Peyer's patch (tissue), 4 donors: Measurements from ENCODE around the gene DOCK3. TPM values are rescaled to one million over a fixed set of nuclear protein-coding genes. Genes with fewer than 3 reads are reported as not detected.
A peak's percentile ranks its signal among the peaks of the same experiment; 100 is the strongest.

Experiments
- DNase-seq, 3 donors: peaks; one replicate each; pipeline ENCODE4 v3.0.0-alpha.2; 2017 to 2019
- H3K27ac ChIP-seq, 4 donors: fragments of 200-600 bp; sonication (generic); one replicate each; pipeline ENCODE4 v1.5.1; 2016 to 2019
- H3K27me3 ChIP-seq, 2 donors: fragments of 200-600 bp; sonication (generic); one replicate each; pipeline ENCODE4 v1.5.1; 2019
- H3K36me3 ChIP-seq, 3 donors: fragments of 200-600 bp; sonication (generic); one replicate each; pipeline ENCODE4 v1.5.1; 2016 to 2019
- H3K4me1 ChIP-seq, 4 donors: fragments of 200-600 bp; sonication (generic); one replicate each; pipeline ENCODE4 v1.5.1; 2016 to 2019
- H3K4me3 ChIP-seq, 4 donors: fragments of 200-600 bp; sonication (generic); 1 replicate in 3 of 4; 2 replicates in 1 of 4; pipeline ENCODE4 v1.5.1; 2016 to 2019; ENCODE audit warnings: mild to moderate bottlenecking in 1 of 4
- H3K9me3 ChIP-seq, 4 donors: fragments of 200-600 bp; sonication (generic); one replicate each; pipeline ENCODE4 v1.5.1; 2016 to 2019; ENCODE audit warnings: mild to moderate bottlenecking in 1 of 4
- CTCF ChIP-seq, 6 experiments: fragments of 450-650 bp in 4 of 6; fragments of 200-600 bp in 2 of 6; sonication (generic) in 1 of 6; IDR thresholded peaks; one replicate each; pipeline ENCODE4 v1.5.1; 2017 to 2019; ENCODE audit warnings: antibody characterized with exemption in 6 of 6, mild to moderate bottlenecking in 3 of 6, moderate library complexity in 1 of 6
- POLR2A ChIP-seq, 2 donors: fragments of 450-650 bp; IDR thresholded peaks; one replicate each; pipeline ENCODE4 v1.5.1; 2017; ENCODE audit warnings: antibody characterized with exemption in 2 of 2, mild to moderate bottlenecking in 2 of 2, moderate library complexity in 2 of 2
- total RNA-seq, 4 donors: library from RNA; depleted of rRNA; stranded (reverse); fragments of >200 nt; gene quantifications; one replicate each; pipeline ENCODE4 v1.1.0, GENCODE V29; 2016

DOCK3 gene
- total RNA-seq, 4 donors from 2014 or later, result 0.28 to 0.83 (median 0.40) TPM; not detected in 1

- no peaks in the 10 kb centered on the region for H3K36me3 ChIP-seq
These were observed 662.9 kb downstream of the DOCK3 start for GRCh38 chr3:51337666-51338065.

GRCh38 chr3:51338632-51339031 lies 663.9 kb downstream of the DOCK3 start:
- H3K4me3 ChIP-seq, result no peak overlapping the region
- no peaks in the 10 kb centered on the region for H3K27me3 ChIP-seq
- H3K27ac ChIP-seq, result no peak overlapping the region
- H3K36me3 ChIP-seq, result no peaks in the 10 kb centered on the region
- no peaks in the 10 kb centered on the region for H3K4me1 ChIP-seq
- no peak for DNase-seq
- TF ChIP-seq CTCF (IDR thresholded peaks at IDR 0.05) (no peak), POLR2A (IDR thresholded peaks at IDR 0.05) (no peak)
- H3K9me3 ChIP-seq, result no peaks in the 10 kb centered on the region

More at GRCh38 chr3:51337666-51338065, 662.9 kb downstream of the DOCK3 start:
- no peaks in the 10 kb centered on the region for H3K4me1 ChIP-seq
- TF ChIP-seq POLR2A (IDR thresholded peaks at IDR 0.05), result no peak
- TF ChIP-seq CTCF (IDR thresholded peaks at IDR 0.05), result no peak
- H3K27me3 ChIP-seq, result no peaks in the 10 kb centered on the region
- H3K9me3 ChIP-seq, result no peaks in the 10 kb centered on the region
- DNase-seq, result no peak
- H3K27ac ChIP-seq, result no peak overlapping the region
- no peak overlapping the region for H3K4me3 ChIP-seq

- peak in 1 of 3 donors; percentile 23 for DNase-seq
- no peak overlapping the region for H3K4me3 ChIP-seq
- no peaks in the 10 kb centered on the region for H3K4me1 ChIP-seq
- H3K36me3 ChIP-seq, result no peaks in the 10 kb centered on the region
- H3K27me3 ChIP-seq, result no peaks in the 10 kb centered on the region
- H3K9me3 ChIP-seq, result no peaks in the 10 kb centered on the region
- no peak for TF ChIP-seq POLR2A (IDR thresholded peaks at IDR 0.05)
- peak overlapping the region in 1 of 4 donors; percentile 52 for H3K27ac ChIP-seq
These were observed 665.5 kb downstream of the DOCK3 start for GRCh38 chr3:51340013-51340829.

- no peak overlapping the region for H3K4me3 ChIP-seq
- peak in 1 of 3 donors; percentile 4 for DNase-seq
- no peaks in the 10 kb centered on the region for H3K27me3 ChIP-seq
- no peak for TF ChIP-seq CTCF (IDR thresholded peaks at IDR 0.05)
- TF ChIP-seq POLR2A (IDR thresholded peaks at IDR 0.05), result no peak
- H3K36me3 ChIP-seq, result no peaks in the 10 kb centered on the region
- H3K27ac ChIP-seq, result peak overlapping the region in 1 of 4 donors; percentile 52
- H3K9me3 ChIP-seq, result no peaks in the 10 kb centered on the region
- no peaks in the 10 kb centered on the region for H3K4me1 ChIP-seq
These were observed 666.4 kb downstream of the DOCK3 start for GRCh38 chr3:51340989-51341636.

GRCh38 chr3:51343918-51344687 lies 669.4 kb downstream of the DOCK3 start:
- DNase-seq, result peak in 1 of 3 donors; percentile 45
- Histone ChIP-seq H3K4me1 (no peaks in the 10 kb centered on the region), H3K36me3 (no peaks in the 10 kb centered on the region), H3K27ac (no peak overlapping the region), H3K27me3 (no peaks in the 10 kb centered on the region), H3K9me3 (no peaks in the 10 kb centered on the region), H3K4me3 (no peak overlapping the region)
- no peak for TF ChIP-seq POLR2A (IDR thresholded peaks at IDR 0.05)
- no peak for TF ChIP-seq CTCF (IDR thresholded peaks at IDR 0.05)
